HCT116 (cell line): ENCODE data around the gene DHX16. TPM values are rescaled to one million over a fixed set of nuclear protein-coding genes. Genes with fewer than 3 reads are reported as not detected.

Source experiments
- ATAC-seq: fragments of 200-7000 bp; cut with Tn5 transposase; 2 replicates; pipeline ENCODE4 v1.9.1; 2020; ENCODE audit warnings: mild to moderate bottlenecking, moderate library complexity
- BruUV-seq: library from RNA; stranded (reverse); fragments of 400-500 nt; replicated peaks from 2 replicates; lab custom pipeline; 2021; lab: Mats Ljungman, UMichigan
- CTCF ChIA-PET: fragments of 300-600 bp; sonication (Branson Sonifier 250); formaldehyde crosslinking; loops from one replicate; lab custom pipeline; 2021; ENCODE audit warnings: antibody characterized with exemption; lab: Charles Lee
- POLR2A ChIA-PET: fragments of 300-600, 350-600 bp; sonication (Branson Sonifier 250); formaldehyde crosslinking; loops from one replicate; lab custom pipeline; 2021; ENCODE audit warnings: antibody characterized with exemption; lab: Charles Lee
- RAD21 ChIA-PET, 2 experiments: fragments of 300-600 bp; sonication (Branson Sonifier 250); formaldehyde crosslinking; loops; one replicate each; lab custom pipeline; 2023; ENCODE audit warnings: low total read pairs in 2 of 2; ENCODE audit not compliant: uncharacterized antibody in 2 of 2, unreplicated experiment in 2 of 2, low non-redundant PET in 1 of 2; lab: Charles Lee
- DNase-seq: peaks from one replicate; pipeline ENCODE4 v3.0.0-alpha.2; 2010; ENCODE audit warnings: low read depth, low spot score
- H2AFZ ChIP-seq: fragments of 200-600 bp; shearing (Covaris generic), sonication (generic); 2 replicates; pipeline ENCODE4 v1.6.1; 2017; ENCODE audit warnings: low read depth, mixed run types, mixed read lengths, antibody characterized with exemption, low read length; ENCODE audit not compliant: poor library complexity, severe bottlenecking
- H3K27ac ChIP-seq: 2 replicates; pipeline ENCODE4 v1.5.1; 2012; ENCODE audit warnings: low read depth, low read length
- H3K27me3 ChIP-seq: fragments of 200-600 bp; sonication (generic); 2 replicates; pipeline ENCODE4 v1.6.1; 2016; ENCODE audit warnings: mixed run types, low read length, mixed read lengths; ENCODE audit not compliant: insufficient read depth
- H3K36me3 ChIP-seq, 2 experiments: fragments of 200-500 bp in 1 of 2; fragments of 200-600 bp in 1 of 2; sonication (Bioruptor generic) in 1 of 2; sonication (generic) in 1 of 2; 2 replicates each; pipeline versions ENCODE4 v1.5.1 to v1.6.1; 2014 to 2016; ENCODE audit warnings: low read length in 2 of 2, inconsistent platforms in 1 of 2, mixed read lengths in 1 of 2, mixed run types in 1 of 2; ENCODE audit not compliant: insufficient read depth in 2 of 2, control insufficient read depth in 1 of 2
- H3K4me1 ChIP-seq, 2 experiments: fragments of 200-600 bp in 1 of 2; sonication (generic) in 1 of 2; 2 replicates each; pipeline versions ENCODE4 v1.5.1 to v1.6.1; 2012 to 2017; ENCODE audit warnings: low read length in 2 of 2, inconsistent platforms in 1 of 2, mild to moderate bottlenecking in 1 of 2, mixed read lengths in 1 of 2, mixed run types in 1 of 2, moderate library complexity in 1 of 2; ENCODE audit not compliant: insufficient read depth in 2 of 2, control insufficient read depth in 1 of 2
- H3K4me2 ChIP-seq: fragments of 200-600 bp; sonication (generic); 2 replicates; pipeline ENCODE4 v1.6.1; 2017; ENCODE audit warnings: mixed run types, low read length, mixed read lengths
- H3K4me3 ChIP-seq, 2 experiments: fragments of 200-600 bp in 1 of 2; sonication (generic) in 1 of 2; replicated peaks in 1 of 2; 2 replicates each; pipeline ENCODE4 v1.5.1; 2011 to 2016; ENCODE audit warnings: low read length in 2 of 2, control low read depth in 1 of 2, low read depth in 1 of 2, mild to moderate bottlenecking in 1 of 2, mixed read lengths in 1 of 2, mixed run types in 1 of 2
- H3K79me2 ChIP-seq: fragments of 200-600 bp; sonication (generic); 2 replicates; pipeline ENCODE4 v1.6.1; 2017; ENCODE audit warnings: mild to moderate bottlenecking, mixed run types, low read length, moderate library complexity, mixed read lengths; ENCODE audit not compliant: insufficient read depth
- H3K9ac ChIP-seq: fragments of 200-600 bp; sonication (generic); 2 replicates; pipeline ENCODE4 v1.6.1; 2016; ENCODE audit warnings: low read length, mixed read lengths
- H3K9me2 ChIP-seq: fragments of 200-600 bp; sonication (generic), shearing (Covaris generic); 2 replicates; pipeline ENCODE4 v1.6.1; 2017; ENCODE audit warnings: mixed run types, mild to moderate bottlenecking, moderate library complexity; ENCODE audit not compliant: insufficient read depth
- H3K9me3 ChIP-seq, 2 experiments: fragments of 200-500 bp in 1 of 2; fragments of 200-600 bp in 1 of 2; sonication (Bioruptor generic) in 1 of 2; sonication (generic) in 1 of 2; 2 replicates each; pipeline ENCODE4 v1.6.1; 2014 to 2017; ENCODE audit warnings: low read length in 2 of 2, mixed read lengths in 2 of 2, inconsistent platforms in 1 of 2, low read depth in 1 of 2, mild to moderate bottlenecking in 1 of 2, mixed run types in 1 of 2, moderate library complexity in 1 of 2; ENCODE audit not compliant: control insufficient read depth in 1 of 2, insufficient read depth in 1 of 2
- H4K20me1 ChIP-seq: fragments of 200-600 bp; sonication (generic), shearing (Covaris generic); 2 replicates; pipeline ENCODE4 v1.6.1; 2017; ENCODE audit warnings: mixed run types, mild to moderate bottlenecking, moderate library complexity; ENCODE audit not compliant: insufficient read depth
- CBX3 ChIP-seq: IDR thresholded peaks from 2 replicates; pipeline ENCODE4 v1.6.1; 2012; ENCODE audit warnings: low read depth
- CEBPB ChIP-seq: IDR thresholded peaks from 2 replicates; pipeline ENCODE4 v1.6.1; 2012; ENCODE audit warnings: low read depth
- CTCF ChIP-seq, 3 experiments: fragments of 200-600 bp in 1 of 3; sonication (generic) in 1 of 3; IDR thresholded peaks in 2 of 3; conservative IDR thresholded peaks in 1 of 3; 2 replicates each; pipeline ENCODE4 v1.5.1; 2012 to 2017; ENCODE audit warnings: low read depth in 2 of 3, low read length in 2 of 3, antibody characterized with exemption in 1 of 3, borderline replicate concordance in 1 of 3, control low read depth in 1 of 3, mild to moderate bottlenecking in 1 of 3, mixed read lengths in 1 of 3, mixed run types in 1 of 3, moderate library complexity in 1 of 3; ENCODE audit not compliant: insufficient read depth in 1 of 3
- EGR1 ChIP-seq: IDR thresholded peaks from 2 replicates; pipeline ENCODE4 v1.6.1; 2012; ENCODE audit warnings: low read depth
- ELF1 ChIP-seq: IDR thresholded peaks from 2 replicates; pipeline ENCODE4 v1.6.1; 2012; ENCODE audit warnings: low read depth, borderline replicate concordance
- EZH2phosphoT487 ChIP-seq: fragments of 200-600 bp; IDR thresholded peaks from 2 replicates; pipeline ENCODE4 v1.6.1; 2018; ENCODE audit warnings: antibody characterized with exemption, borderline replicate concordance
- FOSL1 ChIP-seq: IDR thresholded peaks from 2 replicates; pipeline ENCODE4 v1.6.1; 2012; ENCODE audit warnings: low read depth
- JUND ChIP-seq: IDR thresholded peaks from 2 replicates; pipeline ENCODE4 v1.6.1; 2012
- POLR2A ChIP-seq: IDR thresholded peaks from 2 replicates; pipeline ENCODE4 v1.7.0; 2011; ENCODE audit warnings: borderline replicate concordance; ENCODE audit not compliant: insufficient read depth, insufficient read length; ENCODE audit errors: extremely low read depth
- POLR2AphosphoS5 ChIP-seq: IDR thresholded peaks from 2 replicates; pipeline ENCODE4 v1.6.1; 2011; ENCODE audit warnings: mild to moderate bottlenecking, low read depth, low read length, moderate library complexity
- RAD21 ChIP-seq: IDR thresholded peaks from 2 replicates; pipeline ENCODE4 v1.6.1; 2012; ENCODE audit warnings: low read depth, mild to moderate bottlenecking
- REST ChIP-seq: IDR thresholded peaks from 2 replicates; pipeline ENCODE4 v1.6.1; 2012; ENCODE audit warnings: low read depth
- SIN3A ChIP-seq: IDR thresholded peaks from 2 replicates; pipeline ENCODE4 v1.6.1; 2012; ENCODE audit warnings: low read depth
- SRF ChIP-seq: IDR thresholded peaks from 2 replicates; pipeline ENCODE4 v1.6.1; 2012; ENCODE audit warnings: low read depth
- TCF7L2 ChIP-seq: IDR thresholded peaks from 2 replicates; pipeline ENCODE4 v1.7.0; 2011; ENCODE audit warnings: borderline replicate concordance, inconsistent platforms; ENCODE audit not compliant: insufficient read depth, insufficient read length; ENCODE audit errors: extremely low read depth
- ZFX ChIP-seq: fragments of 450-650 bp; IDR thresholded peaks from 2 replicates; pipeline ENCODE4 v1.6.1; 2017
- ZNF274 ChIP-seq: fragments of 200-500 bp; sonication (Bioruptor generic); IDR thresholded peaks from 2 replicates; pipeline ENCODE4 v1.6.1; 2014; ENCODE audit warnings: mild to moderate bottlenecking, low read depth, low read length, inconsistent platforms
- intact Hi-C: fragments of 100-400 bp; cut with micrococcal nuclease; formaldehyde crosslinking; loops from 2 replicates; pipeline ENCODE4 v1.10.0; 2022
- total RNA-seq: library from RNA; stranded (reverse); gene quantifications from one replicate; pipeline ENCODE4 v1.2.1, GENCODE V29; 2021; ENCODE audit not compliant: unreplicated experiment
- TF ChIP-seq, protein P1 (sequence below): IDR thresholded peaks from 2 replicates; pipeline ENCODE4 v1.6.1; 2012
- TF ChIP-seq, protein P2 (sequence below): IDR thresholded peaks from 2 replicates; pipeline ENCODE4 v1.6.1; 2012

Gene DHX16
- total RNA-seq, 1 experiment from 2014 or later, result 46.0 TPM

- H3K4me3 ChIP-seq, result no peak overlapping the region
- no peaks in the 10 kb centered on the region for H3K79me2 ChIP-seq
- no TSS peak for BruUV-seq
- RAD21 ChIA-PET, result no interaction called here
- H3K9me3 ChIP-seq, result no peaks in the 10 kb centered on the region
- no peak overlapping the region for H2AFZ ChIP-seq
- H3K9ac ChIP-seq, result no peak overlapping the region
- H3K27me3 ChIP-seq, result no peaks in the 10 kb centered on the region
- H3K9me2 ChIP-seq, result no peaks in the 10 kb centered on the region
- POLR2A ChIA-PET, result no interaction called here
- intact Hi-C loops, result no loop called here
- TF ChIP-seq ZFX, result no peak
- no peak for TF ChIP-seq EZH2phosphoT487
- TF ChIP-seq CEBPB, result no peak
- TF ChIP-seq, protein P1, sequence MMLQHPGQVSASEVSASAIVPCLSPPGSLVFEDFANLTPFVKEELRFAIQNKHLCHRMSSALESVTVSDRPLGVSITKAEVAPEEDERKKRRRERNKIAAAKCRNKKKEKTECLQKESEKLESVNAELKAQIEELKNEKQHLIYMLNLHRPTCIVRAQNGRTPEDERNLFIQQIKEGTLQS, result no peak
- TF ChIP-seq ZNF274, result no peak
- TF ChIP-seq, protein P2, sequence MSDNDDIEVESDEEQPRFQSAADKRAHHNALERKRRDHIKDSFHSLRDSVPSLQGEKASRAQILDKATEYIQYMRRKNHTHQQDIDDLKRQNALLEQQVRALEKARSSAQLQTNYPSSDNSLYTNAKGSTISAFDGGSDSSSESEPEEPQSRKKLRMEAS, result no peak
- no peak for TF ChIP-seq ELF1
- no peak for TF ChIP-seq POLR2AphosphoS5
- no peak for TF ChIP-seq SIN3A
- no peak for TF ChIP-seq TCF7L2
- no peak for TF ChIP-seq SRF
- TF ChIP-seq CBX3, result no peak
- TF ChIP-seq RAD21, result no peak
- no peak for TF ChIP-seq POLR2A
- TF ChIP-seq FOSL1, result no peak
- TF ChIP-seq JUND, result no peak
- no peak for TF ChIP-seq REST
- TF ChIP-seq EGR1, result no peak
- no peak for TF ChIP-seq CTCF (IDR thresholded peaks at IDR 0.05 in 2 of 3, conservative IDR thresholded peaks at IDR 0.05 in 1 of 3; ENCODE audit: borderline replicate concordance in 1 of 3, insufficient read depth in 1 of 3, low read depth in 2 of 3, low read length in 2 of 3)
- H3K36me3 ChIP-seq, result peaks cover 38 to 68% of the 10 kb centered on the region in 2 experiments; a peak in 3 of 4 replicates
- no peaks in the 10 kb centered on the region for H3K4me1 ChIP-seq
- CTCF ChIA-PET, result no interaction called here
- DNase-seq (no peak), ATAC-seq (no peak)
- no peak overlapping the region for H3K4me2 ChIP-seq
- no peaks in the 10 kb centered on the region for H4K20me1 ChIP-seq
- no peak overlapping the region for H3K27ac ChIP-seq
These were observed 15.4 kb downstream of the DHX16 start for GRCh38 chr6:30657454-30657853.
